GM21723 (cell line): ENCODE measurements around the gene CALM3.

Source experiments
- ATAC-seq: cut with Tn5 transposase; IDR thresholded peaks from one replicate; pipeline ENCODE4 v1.9.1; 2021; ENCODE audit warnings: mild to moderate bottlenecking, moderate library complexity; ENCODE audit not compliant: unreplicated experiment

CALM3 gene

GRCh38 chr19:46599716-46600373 lies 1.3 kb upstream of the CALM3 start:
- no peak for ATAC-seq

DNA sequence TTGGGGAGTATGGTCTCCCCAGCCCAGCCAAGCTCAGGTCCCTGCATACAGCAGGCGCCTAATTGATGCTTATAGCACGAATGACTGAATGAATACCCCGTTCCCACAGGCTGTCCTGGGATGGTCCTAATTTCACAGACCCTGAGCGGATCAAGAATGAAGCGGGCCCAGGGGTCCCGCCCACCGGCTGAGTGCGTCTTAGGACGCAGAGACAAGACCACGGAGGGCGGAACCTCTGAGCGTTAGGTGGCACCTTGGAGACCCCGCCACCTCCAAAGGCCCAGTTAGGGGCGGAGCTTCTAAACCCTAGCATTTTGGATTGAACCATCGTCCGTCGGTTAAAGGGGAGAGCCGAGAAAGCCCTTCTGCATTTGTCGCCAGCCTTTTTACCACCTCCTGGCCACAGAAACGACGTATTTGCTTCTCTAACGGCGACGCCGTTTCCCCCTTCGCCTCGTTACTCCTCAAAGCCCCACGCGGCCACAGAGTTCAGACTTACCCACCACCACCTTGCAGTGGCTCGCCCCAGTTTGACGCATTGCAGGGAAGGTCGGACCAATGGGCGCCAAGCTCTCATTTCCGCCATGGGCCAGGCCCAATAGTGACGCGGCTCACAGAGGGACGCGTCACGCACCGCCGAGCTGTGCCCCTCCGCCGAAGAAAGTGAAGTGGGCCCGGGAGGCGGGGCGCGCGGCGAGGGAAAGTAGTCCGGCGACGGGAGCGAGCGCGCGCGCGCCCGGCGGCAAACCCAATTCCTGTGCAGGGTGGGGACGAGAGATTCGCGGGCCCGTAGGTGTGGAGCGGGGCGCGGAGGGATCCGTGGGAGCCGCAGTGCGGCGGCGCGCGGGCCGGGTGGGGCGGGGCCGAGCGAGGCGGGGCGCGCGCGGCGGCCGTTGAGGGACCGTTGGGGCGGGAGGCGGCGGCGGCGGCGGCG lies 479 bp upstream of the CALM3 start:
- ATAC-seq = peak; percentile 77

GRCh38 chr19:46602392-46603194 lies 1.5 kb downstream of the CALM3 start:
- no peak for ATAC-seq

- no peak for ATAC-seq
Measured at GRCh38 chr19:46603195-46603637, 2.1 kb downstream of the CALM3 start.

- no peak for ATAC-seq
Measured at GRCh38 chr19:46603752-46604231, 2.7 kb downstream of the CALM3 start.

- no peak for ATAC-seq
Measured at GRCh38 chr19:46604781-46605355, 3.7 kb downstream of the CALM3 start.

DNA sequence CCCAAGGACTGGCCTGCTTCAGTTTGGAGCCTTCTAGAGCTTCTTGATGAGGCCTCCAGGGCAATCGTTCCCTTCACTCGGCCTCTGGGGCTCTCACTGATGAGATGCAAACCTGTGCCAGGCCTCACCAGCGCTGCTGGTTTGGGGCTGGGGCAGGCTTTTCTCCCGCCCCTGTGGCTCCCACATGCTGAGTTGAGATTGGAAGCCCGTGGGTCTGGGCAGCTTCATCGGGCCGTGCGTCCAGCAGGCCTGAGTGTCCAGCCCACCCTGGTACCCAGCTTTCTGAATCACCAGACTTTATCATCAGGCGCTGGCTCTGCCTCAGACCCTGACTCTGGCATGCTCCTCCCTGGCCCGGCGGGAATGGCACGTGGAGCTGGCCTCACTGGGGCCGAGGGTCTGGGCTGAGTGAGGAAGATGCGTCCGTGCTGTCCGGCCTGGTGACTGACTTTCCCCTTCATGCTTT lies 4.3 kb downstream of the CALM3 start:
- ATAC-seq = no peak

DNA sequence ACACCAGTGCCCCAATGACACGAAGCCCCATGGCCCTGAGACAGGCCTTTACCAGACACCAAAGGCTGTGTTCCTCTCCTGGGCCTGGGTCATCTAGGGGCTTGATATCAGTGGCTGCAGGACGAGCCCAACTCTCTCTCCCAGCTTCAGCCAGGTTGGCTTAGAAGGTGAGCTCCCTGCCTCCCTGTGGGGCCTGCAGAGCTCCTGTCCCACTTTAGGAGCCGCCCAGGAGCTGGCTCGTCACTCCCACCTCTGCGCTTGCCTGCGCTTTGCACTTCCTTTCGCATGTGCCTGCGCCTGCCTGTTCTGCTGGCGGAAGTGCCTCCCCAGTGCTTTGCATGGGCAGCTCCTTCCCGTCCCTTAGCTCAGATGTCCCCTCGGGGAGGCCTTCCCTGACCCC lies 4.9 kb downstream of the CALM3 start:
- no peak for ATAC-seq

DNA sequence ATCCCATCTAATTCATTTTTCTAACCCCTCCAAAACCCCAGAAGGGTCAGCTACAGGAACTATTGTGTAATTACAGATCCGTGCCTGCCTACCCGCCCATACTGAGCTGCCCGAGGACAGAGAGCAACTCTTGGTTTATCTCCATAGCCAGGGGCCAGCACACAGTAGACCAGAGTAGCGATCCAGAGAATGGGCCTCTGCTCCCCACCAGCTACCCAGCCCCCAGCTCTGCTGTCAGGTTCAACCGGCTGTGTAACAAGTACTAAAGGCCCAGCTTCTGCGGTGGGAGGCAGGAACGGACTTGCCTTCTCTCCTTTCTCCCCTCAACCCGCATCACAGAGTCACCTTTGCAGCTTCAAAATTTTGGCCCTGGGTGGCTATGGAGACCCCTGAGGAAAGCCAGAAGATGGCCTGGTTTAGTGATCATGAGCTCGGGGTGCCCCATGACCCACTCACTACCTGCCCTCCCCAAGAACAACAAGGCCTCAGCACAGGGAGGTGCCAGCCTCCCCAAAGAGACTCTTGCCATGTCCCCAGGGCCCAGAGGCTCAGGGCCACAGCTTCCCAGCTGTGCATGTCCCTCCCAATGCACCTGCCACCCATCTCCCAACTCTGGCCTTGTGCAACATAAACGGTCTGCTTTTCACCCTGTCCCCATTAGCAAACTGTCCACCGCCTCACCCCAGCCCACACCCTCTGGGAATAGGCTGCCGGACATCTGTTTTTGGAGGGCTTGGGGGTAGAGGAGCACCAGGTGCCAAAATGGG lies 5.7 kb downstream of the CALM3 start:
- no peak for ATAC-seq

GRCh38 chr19:46607448-46607841 lies 6.3 kb downstream of the CALM3 start:
- ATAC-seq = no peak

- ATAC-seq = no peak
Measured at GRCh38 chr19:46608178-46608577, 7.0 kb downstream of the CALM3 start.

DNA sequence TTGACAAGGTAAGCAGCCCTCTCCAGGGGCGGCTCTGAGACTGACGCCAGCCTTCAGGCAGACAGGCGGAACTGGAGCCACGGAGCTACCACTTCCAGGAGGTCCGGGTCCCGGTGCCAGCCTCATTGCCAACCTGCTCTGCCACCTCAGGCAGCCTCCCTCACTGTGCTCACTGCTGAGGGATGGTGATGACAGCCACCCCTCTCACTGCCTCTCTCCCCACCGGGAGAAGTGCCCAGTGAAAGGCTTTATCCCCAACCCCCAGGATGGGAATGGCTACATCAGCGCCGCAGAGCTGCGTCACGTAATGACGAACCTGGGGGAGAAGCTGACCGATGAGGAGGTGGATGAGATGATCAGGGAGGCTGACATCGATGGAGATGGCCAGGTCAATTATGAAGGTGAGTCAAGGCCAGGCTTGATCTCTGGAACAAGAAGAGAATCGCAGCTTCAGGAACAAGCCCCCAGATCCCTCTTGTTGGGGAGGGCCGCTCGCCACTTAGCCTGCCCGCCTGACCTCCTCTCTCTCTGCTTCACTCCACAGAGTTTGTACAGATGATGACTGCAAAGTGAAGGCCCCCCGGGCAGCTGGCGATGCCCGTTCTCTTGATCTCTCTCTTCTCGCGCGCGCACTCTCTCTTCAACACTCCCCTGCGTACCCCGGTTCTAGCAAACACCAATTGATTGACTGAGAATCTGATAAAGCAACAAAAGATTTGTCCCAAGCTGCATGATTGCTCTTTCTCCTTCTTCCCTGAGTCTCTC lies 7.6 kb downstream of the CALM3 start:
- ATAC-seq = no peak

DNA sequence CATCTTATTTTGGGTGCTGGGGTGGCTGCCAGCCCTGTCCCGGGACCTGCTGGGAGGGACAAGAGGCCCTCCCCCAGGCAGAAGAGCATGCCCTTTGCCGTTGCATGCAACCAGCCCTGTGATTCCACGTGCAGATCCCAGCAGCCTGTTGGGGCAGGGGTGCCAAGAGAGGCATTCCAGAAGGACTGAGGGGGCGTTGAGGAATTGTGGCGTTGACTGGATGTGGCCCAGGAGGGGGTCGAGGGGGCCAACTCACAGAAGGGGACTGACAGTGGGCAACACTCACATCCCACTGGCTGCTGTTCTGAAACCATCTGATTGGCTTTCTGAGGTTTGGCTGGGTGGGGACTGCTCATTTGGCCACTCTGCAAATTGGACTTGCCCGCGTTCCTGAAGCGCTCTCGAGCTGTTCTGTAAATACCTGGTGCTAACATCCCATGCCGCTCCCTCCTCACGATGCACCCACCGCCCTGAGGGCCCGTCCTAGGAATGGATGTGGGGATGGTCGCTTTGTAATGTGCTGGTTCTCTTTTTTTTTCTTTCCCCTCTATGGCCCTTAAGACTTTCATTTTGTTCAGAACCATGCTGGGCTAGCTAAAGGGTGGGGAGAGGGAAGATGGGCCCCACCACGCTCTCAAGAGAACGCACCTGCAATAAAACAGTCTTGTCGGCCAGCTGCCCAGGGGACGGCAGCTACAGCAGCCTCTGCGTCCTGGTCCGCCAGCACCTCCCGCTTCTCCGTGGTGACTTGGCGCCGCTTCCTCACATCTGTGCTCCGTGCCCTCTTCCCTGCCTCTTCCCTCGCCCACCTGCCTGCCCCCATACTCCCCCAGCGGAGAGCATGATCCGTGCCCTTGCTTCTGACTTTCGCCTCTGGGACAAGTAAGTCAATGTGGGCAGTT lies 8.6 kb downstream of the CALM3 start:
- ATAC-seq = no peak

GRCh38 chr19:46610413-46610775 lies 9.3 kb downstream of the CALM3 start:
- ATAC-seq = no peak

DNA sequence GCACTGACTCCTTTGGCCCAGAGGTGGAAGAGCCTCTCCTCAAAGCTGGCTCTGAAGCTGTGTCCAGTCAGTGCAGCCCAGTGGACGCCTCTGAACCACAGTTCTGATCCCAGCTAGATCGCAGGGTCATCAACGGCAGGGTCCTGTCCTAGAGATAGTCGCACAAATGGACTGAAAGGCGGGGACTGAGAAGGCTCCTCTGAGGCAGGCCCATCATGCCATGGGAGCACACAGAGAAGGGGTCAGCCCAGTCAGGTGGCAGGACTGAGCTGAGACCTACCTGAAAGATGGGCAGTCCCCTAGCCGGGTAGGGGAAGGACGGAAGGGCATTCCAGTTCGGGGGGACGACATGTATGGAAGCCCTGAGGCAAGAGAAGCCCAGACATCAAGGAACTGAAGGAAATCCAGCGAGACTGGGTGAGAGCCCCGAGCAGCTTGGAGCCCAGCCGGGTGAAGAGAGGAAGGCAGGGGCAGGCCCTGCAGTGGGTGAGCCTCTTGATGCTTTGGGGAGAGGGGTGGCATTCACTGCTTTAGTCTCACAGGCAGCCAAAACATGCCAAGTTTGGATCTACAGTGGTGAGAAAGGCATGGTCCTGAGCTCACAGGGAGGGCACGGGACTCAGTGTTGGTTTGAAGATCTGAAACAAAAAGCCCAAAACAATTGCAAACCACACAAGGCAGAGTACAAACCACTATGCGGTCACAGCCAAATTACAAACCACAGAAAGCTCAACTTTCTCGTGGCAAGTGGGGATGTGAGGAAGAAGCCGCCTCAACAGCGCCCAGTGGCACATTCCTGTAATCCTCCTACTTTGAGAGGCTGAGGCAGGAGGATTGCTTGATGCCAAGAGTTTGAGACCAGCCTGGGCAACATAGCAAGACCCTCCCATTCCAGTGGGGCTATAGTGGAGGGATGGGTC lies 10.0 kb downstream of the CALM3 start:
- ATAC-seq = no peak

DNA sequence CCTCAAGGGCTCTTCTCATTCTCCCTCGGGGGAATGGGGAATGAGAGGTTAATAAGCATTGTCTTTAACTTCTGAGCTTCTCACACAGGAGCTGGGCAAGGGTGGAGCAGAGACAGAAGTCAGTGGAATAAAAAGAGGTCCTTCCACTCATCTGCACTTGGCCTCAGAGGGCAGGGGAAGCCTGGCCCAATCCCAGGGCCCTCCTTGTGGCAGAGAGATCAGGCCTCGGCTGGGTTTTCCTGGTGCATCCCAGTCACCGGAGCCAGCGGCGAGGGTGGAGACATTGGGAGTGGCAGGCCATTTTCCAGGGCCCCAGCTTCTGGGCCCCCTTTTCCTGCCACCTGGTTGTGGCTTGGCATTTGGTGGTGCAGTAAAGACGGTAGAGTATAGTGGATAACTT lies 10.6 kb downstream of the CALM3 start:
- no peak for ATAC-seq

DNA sequence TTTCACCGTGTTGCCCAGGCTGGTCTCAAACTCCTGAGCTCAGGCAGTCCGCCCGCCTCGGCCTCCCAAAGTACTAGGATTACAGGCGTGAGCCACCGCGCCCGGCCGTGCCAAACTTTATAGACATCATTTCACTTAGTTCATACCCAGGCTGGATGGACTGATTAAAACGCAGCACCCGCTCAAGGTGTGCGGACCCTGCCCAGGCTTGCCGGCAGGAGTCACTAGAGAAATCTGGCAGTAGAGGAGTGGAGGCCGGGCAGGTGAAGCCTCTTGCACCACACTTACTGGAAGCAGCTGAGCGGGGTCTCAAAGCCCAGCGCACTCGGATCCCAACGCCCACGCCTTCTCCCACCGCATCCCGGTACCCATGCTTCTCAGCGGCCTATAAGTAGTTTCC lies 12.4 kb downstream of the CALM3 start:
- ATAC-seq = no peak
